ENCODE results near the gene LGR6.
"Not testable (repeated sequence)": the region's sequence is repeated elsewhere in the genome, so short reads cannot be mapped to it uniquely, and the experiment has no call there.

The LGR6 gene

GRCh38 chr1:202348005-202348508 is 154.5 kb downstream of the LGR6 start:
- no peak for DNase-seq

GRCh38 chr1:202348509-202349205 is 155.1 kb downstream of the LGR6 start, which contains the start of gene PPP1R12B:
PPP1R12B (plus strand) TSS chr1:202348699; CDS start chr1:202348852, 153 bp downstream.
- DNase-seq, result peak; percentile 100

- no peak for DNase-seq
Observed at GRCh38 chr1:202349206-202349928, 155.8 kb downstream of the LGR6 start.

GRCh38 chr1:202351725-202352124 is 158.1 kb downstream of the LGR6 start:
- DNase-seq, result no peak

- not testable (repeated sequence) for DNase-seq
Observed at GRCh38 chr1:202352583-202353197, 159.1 kb downstream of the LGR6 start.

GRCh38 chr1:202355944-202356553 is 162.4 kb downstream of the LGR6 start:
- DNase-seq, result no peak

- DNase-seq, result no peak
Observed at GRCh38 chr1:202357506-202357905, 163.9 kb downstream of the LGR6 start.

- no peak for DNase-seq
Observed at GRCh38 chr1:202361224-202361623, 167.6 kb downstream of the LGR6 start.

- DNase-seq, result no peak
Observed at GRCh38 chr1:202361701-202362100, 168.1 kb downstream of the LGR6 start.

GRCh38 chr1:202362212-202362611 is 168.6 kb downstream of the LGR6 start:
- no peak for DNase-seq

GRCh38 chr1:202365092-202365815 is 171.7 kb downstream of the LGR6 start:
- peak; percentile 59 for DNase-seq

- DNase-seq, result no peak
Observed at GRCh38 chr1:202367271-202367670, 173.7 kb downstream of the LGR6 start.
